Sigmoid colon (tissue), 4 donors: ENCODE measurements around the gene CNEP1R1.

Experiments
- EP300 ChIP-seq, 4 donors: sonication (generic); formaldehyde crosslinking; IDR thresholded peaks; one replicate each; pipeline ENCODE4 v1.6.1; 2017; ENCODE audit warnings: antibody characterized with exemption in 4 of 4
- POLR2A ChIP-seq, 2 donors: fragments of 450-650 bp; IDR thresholded peaks; one replicate each; pipeline ENCODE4 v1.6.1; 2016; ENCODE audit warnings: antibody characterized with exemption in 2 of 2, mild to moderate bottlenecking in 2 of 2, moderate library complexity in 2 of 2
- TF ChIP-seq, protein P1 (sequence below), 4 experiments: fragments of 450-650 bp in 3 of 4; fragments of 200-600 bp in 1 of 4; IDR thresholded peaks; one replicate each; pipeline ENCODE4 v1.5.1; 2016 to 2019; ENCODE audit warnings: antibody characterized with exemption in 4 of 4, mild to moderate bottlenecking in 3 of 4, moderate library complexity in 2 of 4

DNA sequence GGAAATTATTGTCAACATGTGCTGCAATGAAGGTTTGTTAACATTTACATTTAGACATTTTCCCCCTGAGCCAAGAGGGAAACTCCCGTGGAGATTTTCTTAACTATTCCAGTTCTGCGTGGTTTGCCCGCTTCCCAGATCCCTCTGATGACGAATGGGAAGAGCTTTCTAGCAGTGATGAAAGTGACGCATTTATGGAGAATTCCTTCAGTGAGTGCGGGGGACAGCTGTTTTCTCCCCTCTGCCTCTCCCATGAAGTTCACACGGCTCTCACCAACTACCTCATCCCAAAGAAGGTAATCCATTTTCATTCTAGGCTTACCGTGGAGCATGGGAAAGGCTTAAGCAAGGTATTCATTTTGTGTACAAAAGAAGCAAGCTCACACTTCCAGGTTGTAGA lies 59.0 kb downstream of the CNEP1R1 start:
- TF ChIP-seq POLR2A (IDR thresholded peaks at IDR 0.05): no peak
- TF ChIP-seq, protein P1, sequence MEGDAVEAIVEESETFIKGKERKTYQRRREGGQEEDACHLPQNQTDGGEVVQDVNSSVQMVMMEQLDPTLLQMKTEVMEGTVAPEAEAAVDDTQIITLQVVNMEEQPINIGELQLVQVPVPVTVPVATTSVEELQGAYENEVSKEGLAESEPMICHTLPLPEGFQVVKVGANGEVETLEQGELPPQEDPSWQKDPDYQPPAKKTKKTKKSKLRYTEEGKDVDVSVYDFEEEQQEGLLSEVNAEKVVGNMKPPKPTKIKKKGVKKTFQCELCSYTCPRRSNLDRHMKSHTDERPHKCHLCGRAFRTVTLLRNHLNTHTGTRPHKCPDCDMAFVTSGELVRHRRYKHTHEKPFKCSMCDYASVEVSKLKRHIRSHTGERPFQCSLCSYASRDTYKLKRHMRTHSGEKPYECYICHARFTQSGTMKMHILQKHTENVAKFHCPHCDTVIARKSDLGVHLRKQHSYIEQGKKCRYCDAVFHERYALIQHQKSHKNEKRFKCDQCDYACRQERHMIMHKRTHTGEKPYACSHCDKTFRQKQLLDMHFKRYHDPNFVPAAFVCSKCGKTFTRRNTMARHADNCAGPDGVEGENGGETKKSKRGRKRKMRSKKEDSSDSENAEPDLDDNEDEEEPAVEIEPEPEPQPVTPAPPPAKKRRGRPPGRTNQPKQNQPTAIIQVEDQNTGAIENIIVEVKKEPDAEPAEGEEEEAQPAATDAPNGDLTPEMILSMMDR (IDR thresholded peaks at IDR 0.05): no peak
- TF ChIP-seq EP300 (IDR thresholded peaks at IDR 0.05): no peak
